ENCODE results near the gene NEXMIF. TPM values are rescaled to one million over a fixed set of nuclear protein-coding genes. Genes with fewer than 3 reads are reported as not detected.

Gene NEXMIF
- total RNA-seq, 1 donor from 2014 or later, result 0.15 TPM

GRCh38 chrX:74788545-74789086 lies 136.6 kb downstream of the NEXMIF start:
- Mint-ChIP-seq H3K36me3 (ENCODE audit: low read depth) (no peaks in the 10 kb centered on the region), H3K9me3 (ENCODE audit: low read depth) (peaks cover 4% of the 10 kb centered on the region), H3K27ac (ENCODE audit: unreplicated experiment) (no peak overlapping the region), H3K27me3 (ENCODE audit: low read depth) (no peaks in the 10 kb centered on the region), H3K4me1 (ENCODE audit: low read depth) (no peaks in the 10 kb centered on the region), H3K4me3 (ENCODE audit: unreplicated experiment) (no peak overlapping the region)
- no peak for TF ChIP-seq CTCF (IDR thresholded peaks at IDR 0.05)
- DNase-seq (ENCODE audit: low spot score), result no peak

GRCh38 chrX:74784629-74785028 lies 140.6 kb downstream of the NEXMIF start:
- no peaks in the 10 kb centered on the region for H3K27me3 Mint-ChIP-seq (ENCODE audit: low read depth)
- no peaks in the 10 kb centered on the region for H3K4me1 Mint-ChIP-seq (ENCODE audit: low read depth)
- no peak for TF ChIP-seq CTCF (IDR thresholded peaks at IDR 0.05)
- H3K27ac Mint-ChIP-seq (ENCODE audit: unreplicated experiment), result no peak overlapping the region
- no peaks in the 10 kb centered on the region for H3K36me3 Mint-ChIP-seq (ENCODE audit: low read depth)
- no peak overlapping the region for H3K4me3 Mint-ChIP-seq (ENCODE audit: unreplicated experiment)
- peaks cover 7% of the 10 kb centered on the region for H3K9me3 Mint-ChIP-seq (ENCODE audit: low read depth)
- no peak for DNase-seq (ENCODE audit: low spot score)

- H3K4me3 Mint-ChIP-seq (ENCODE audit: unreplicated experiment), result no peak overlapping the region
- DNase-seq (ENCODE audit: low spot score), result no peak
- no peak for TF ChIP-seq CTCF (IDR thresholded peaks at IDR 0.05)
- no peaks in the 10 kb centered on the region for H3K4me1 Mint-ChIP-seq (ENCODE audit: low read depth)
- peaks cover 9% of the 10 kb centered on the region for H3K9me3 Mint-ChIP-seq (ENCODE audit: low read depth)
- H3K27ac Mint-ChIP-seq (ENCODE audit: unreplicated experiment), result no peak overlapping the region
- no peaks in the 10 kb centered on the region for H3K27me3 Mint-ChIP-seq (ENCODE audit: low read depth)
- no peaks in the 10 kb centered on the region for H3K36me3 Mint-ChIP-seq (ENCODE audit: low read depth)
Observed at GRCh38 chrX:74781507-74782034, 143.7 kb downstream of the NEXMIF start.

GRCh38 chrX:74779175-74779574 lies 146.1 kb downstream of the NEXMIF start:
- no peak for TF ChIP-seq CTCF (IDR thresholded peaks at IDR 0.05)
- no peak overlapping the region for H3K27ac Mint-ChIP-seq (ENCODE audit: unreplicated experiment)
- no peak overlapping the region for H3K4me3 Mint-ChIP-seq (ENCODE audit: unreplicated experiment)
- no peaks in the 10 kb centered on the region for H3K27me3 Mint-ChIP-seq (ENCODE audit: low read depth)
- peaks cover 7% of the 10 kb centered on the region for H3K9me3 Mint-ChIP-seq (ENCODE audit: low read depth)
- no peaks in the 10 kb centered on the region for H3K4me1 Mint-ChIP-seq (ENCODE audit: low read depth)
- no peaks in the 10 kb centered on the region for H3K36me3 Mint-ChIP-seq (ENCODE audit: low read depth)
- DNase-seq (ENCODE audit: low spot score), result no peak

GRCh38 chrX:74774988-74775387 lies 150.3 kb downstream of the NEXMIF start:
- Mint-ChIP-seq H3K27ac (ENCODE audit: unreplicated experiment) (no peak overlapping the region), H3K36me3 (ENCODE audit: low read depth) (no peaks in the 10 kb centered on the region), H3K4me1 (ENCODE audit: low read depth) (no peaks in the 10 kb centered on the region), H3K27me3 (ENCODE audit: low read depth) (no peaks in the 10 kb centered on the region), H3K4me3 (ENCODE audit: unreplicated experiment) (no peak overlapping the region), H3K9me3 (ENCODE audit: low read depth) (peaks cover 3% of the 10 kb centered on the region)
- DNase-seq (ENCODE audit: low spot score), result no peak
- no peak for TF ChIP-seq CTCF (IDR thresholded peaks at IDR 0.05)
